HG02938 (cell line): ENCODE data around the gene SMIM21.

ENCODE experiments used
- ATAC-seq: cut with Tn5 transposase; IDR thresholded peaks from one replicate; pipeline ENCODE4 v1.9.1; 2021; ENCODE audit warnings: mild to moderate bottlenecking, moderate library complexity; ENCODE audit not compliant: unreplicated experiment

SMIM21 gene

GRCh38 chr18:75378376-75379315 is 48.9 kb downstream of the SMIM21 start:
- no peak for ATAC-seq

GRCh38 chr18:75377926-75378325 is 49.6 kb downstream of the SMIM21 start:
- no peak for ATAC-seq

GRCh38 chr18:75377258-75377657 is 50.2 kb downstream of the SMIM21 start:
- no peak for ATAC-seq

- no peak for ATAC-seq
Measured at GRCh38 chr18:75376004-75376403, 51.5 kb downstream of the SMIM21 start.

- ATAC-seq: no peak
Measured at GRCh38 chr18:75375341-75375740, 52.2 kb downstream of the SMIM21 start.

- no peak for ATAC-seq
Measured at GRCh38 chr18:75374466-75374865, 53.0 kb downstream of the SMIM21 start.

- ATAC-seq: no peak
Measured at GRCh38 chr18:75369026-75369721, 58.3 kb downstream of the SMIM21 start.

- no peak for ATAC-seq
Measured at GRCh38 chr18:75365837-75366236, 61.7 kb downstream of the SMIM21 start.

GRCh38 chr18:75365254-75365629 is 62.3 kb downstream of the SMIM21 start:
- no peak for ATAC-seq

GRCh38 chr18:75364512-75365253 is 62.8 kb downstream of the SMIM21 start:
- no peak for ATAC-seq

GRCh38 chr18:75363446-75364225 is 63.9 kb downstream of the SMIM21 start:
- ATAC-seq: no peak

GRCh38 chr18:75362435-75362834 is 65.1 kb downstream of the SMIM21 start:
- no peak for ATAC-seq

GRCh38 chr18:75360941-75361340 is 66.6 kb downstream of the SMIM21 start:
- no peak for ATAC-seq

GRCh38 chr18:75360215-75360614 is 67.3 kb downstream of the SMIM21 start:
- no peak for ATAC-seq
